ENCODE results near the gene RIC3.
"Not testable (repeated sequence)": the region's sequence is repeated elsewhere in the genome, so short reads cannot be mapped to it uniquely, and the experiment has no call there.

RIC3 gene

DNA sequence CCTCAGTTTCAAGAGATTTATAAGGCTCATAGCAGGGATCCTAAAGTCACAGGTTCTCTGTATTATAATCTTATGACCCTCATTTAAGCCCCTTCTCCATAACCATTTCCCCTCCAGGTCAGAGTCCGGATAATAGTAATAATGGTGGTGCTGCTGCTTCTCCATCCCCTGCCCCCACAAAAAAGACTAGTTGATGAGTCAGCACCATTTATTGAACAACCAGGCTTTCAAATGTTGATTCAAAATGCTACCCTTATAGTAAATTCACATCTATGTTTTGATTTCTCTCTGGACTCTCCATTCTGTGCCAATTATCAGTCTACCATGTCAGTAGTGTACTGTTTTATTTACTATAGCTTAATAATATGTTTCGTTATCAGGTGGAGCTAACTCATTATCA is 17.6 kb upstream of the RIC3 start:
- DNase-seq: no peak

- no peak for DNase-seq
These were observed 14.3 kb upstream of the RIC3 start for GRCh38 chr11:8183111-8183510.

DNA sequence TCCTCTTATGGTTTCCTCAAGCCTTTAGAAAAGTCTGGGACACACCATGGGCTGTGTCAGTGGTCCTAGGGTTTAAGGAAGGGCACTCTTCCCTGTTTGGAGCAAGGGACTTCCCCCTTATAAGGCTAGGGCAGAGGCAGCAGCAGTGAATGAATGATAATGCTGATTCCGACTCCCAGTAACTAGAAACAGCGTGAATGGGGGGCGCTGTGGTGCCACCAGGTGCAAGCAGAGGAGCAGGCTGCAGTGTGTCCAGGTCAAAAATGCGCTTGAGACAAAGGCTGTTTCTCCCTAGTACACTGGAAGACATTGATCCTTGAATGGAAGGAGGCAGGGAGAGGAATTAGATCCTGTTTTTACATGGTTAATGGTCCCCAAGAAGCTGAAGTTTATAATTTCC is 11.6 kb upstream of the RIC3 start:
- DNase-seq: no peak

DNA sequence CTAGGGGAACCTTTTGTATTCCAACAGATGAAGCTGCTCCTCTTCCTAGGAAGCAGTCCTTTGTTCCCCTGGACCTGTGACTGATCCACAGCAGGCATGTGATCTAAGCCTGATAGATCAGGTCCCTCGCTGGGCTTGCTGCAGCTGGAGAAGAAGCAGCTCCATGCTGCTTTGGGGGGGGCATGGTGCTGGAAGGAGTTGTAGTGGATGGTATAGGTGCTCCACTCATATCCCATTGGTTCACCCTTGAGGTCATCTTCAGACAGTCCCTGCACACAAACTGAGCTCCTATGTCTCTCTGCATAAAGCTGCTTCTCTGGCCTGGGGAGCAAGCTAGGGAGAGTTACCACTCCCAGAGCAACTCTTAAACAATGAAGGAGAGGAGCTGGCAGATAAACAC is 9.5 kb upstream of the RIC3 start:
- no peak for DNase-seq

DNA sequence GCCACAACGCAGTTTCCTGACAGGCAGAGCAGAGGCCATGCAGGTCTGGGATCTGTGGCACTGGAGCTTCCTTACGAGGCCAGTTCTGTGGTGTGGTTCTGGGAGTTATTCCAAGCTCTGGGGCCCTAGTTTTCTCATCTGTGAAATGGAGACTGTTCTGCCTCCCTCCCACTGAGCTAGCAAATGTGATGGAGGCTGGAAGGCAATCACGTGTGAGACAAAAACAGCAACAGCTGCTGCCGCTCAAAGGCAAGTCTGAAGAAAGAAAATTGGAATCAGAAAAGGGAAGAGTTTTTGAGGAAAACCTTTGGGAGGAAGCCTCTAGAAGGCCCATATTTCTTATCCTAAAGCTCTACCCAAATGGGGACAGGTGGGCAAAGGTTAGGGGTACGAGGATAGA is 8.3 kb upstream of the RIC3 start:
- DNase-seq: no peak

- no peak for DNase-seq
These were observed 1.0 kb downstream of the RIC3 start for GRCh38 chr11:8167796-8168195.

GRCh38 chr11:8164746-8165145 is 4.1 kb downstream of the RIC3 start:
- DNase-seq: no peak

GRCh38 chr11:8161627-8162304 is 7.1 kb downstream of the RIC3 start:
- not testable (repeated sequence) for DNase-seq

DNA sequence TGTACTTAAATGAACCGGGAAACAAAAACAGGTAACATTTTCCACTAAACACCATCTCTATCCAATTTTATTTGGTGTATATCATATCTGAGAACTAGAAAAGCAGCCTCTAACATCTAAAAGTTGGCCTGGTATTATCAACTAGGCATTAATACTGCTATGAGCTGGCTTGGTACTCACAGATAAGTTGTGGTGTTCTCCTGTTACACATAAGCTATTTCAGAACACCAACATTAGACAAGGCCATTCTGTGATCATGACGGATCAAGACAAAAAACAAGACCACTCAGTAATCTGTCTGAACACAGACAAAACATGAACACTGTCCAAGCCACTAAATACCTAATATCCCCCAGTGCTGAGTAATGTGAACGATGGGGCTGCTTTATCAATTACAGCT is 11.9 kb downstream of the RIC3 start:
- DNase-seq: no peak

- no peak for DNase-seq
These were observed 19.1 kb downstream of the RIC3 start for GRCh38 chr11:8149726-8150125.

DNA sequence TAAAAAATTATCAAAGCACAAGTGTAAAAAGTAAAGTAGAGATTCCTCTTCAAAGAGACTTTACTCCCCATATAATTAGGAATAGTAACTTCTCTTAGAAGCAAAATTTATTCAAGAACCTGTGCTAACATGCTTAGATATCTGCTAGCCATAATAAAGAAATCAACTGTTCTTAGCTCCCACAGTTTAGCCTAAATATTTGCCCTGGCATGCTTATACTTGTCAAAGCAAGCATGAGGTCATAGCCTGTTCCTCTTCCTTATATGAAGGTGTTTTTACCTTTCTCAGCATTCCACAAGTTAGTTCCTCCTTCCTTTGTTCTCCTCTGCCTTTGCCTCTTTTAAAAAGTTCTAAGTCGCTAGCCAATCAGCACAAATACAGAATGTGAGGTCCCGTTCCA is 30.3 kb downstream of the RIC3 start:
- no peak for DNase-seq

DNA sequence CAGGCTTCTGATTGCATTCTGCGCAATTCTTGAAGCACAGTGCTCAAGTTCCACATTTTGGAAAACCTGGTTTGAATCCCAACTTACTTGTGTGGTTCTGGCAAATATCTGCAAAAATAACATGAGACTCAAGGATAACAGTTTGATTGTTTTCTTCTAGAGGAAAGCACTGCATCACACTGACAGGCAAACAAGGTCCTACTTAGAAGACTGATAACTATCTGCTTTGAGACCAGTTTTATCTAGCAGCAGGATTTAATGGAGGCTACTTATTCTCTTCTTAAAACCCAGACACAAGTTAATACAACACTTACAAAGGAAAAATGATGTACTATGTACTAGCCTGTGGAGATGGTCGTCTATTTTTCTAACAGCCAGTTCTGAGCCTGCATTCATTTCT is 41.4 kb downstream of the RIC3 start:
- DNase-seq: no peak

DNA sequence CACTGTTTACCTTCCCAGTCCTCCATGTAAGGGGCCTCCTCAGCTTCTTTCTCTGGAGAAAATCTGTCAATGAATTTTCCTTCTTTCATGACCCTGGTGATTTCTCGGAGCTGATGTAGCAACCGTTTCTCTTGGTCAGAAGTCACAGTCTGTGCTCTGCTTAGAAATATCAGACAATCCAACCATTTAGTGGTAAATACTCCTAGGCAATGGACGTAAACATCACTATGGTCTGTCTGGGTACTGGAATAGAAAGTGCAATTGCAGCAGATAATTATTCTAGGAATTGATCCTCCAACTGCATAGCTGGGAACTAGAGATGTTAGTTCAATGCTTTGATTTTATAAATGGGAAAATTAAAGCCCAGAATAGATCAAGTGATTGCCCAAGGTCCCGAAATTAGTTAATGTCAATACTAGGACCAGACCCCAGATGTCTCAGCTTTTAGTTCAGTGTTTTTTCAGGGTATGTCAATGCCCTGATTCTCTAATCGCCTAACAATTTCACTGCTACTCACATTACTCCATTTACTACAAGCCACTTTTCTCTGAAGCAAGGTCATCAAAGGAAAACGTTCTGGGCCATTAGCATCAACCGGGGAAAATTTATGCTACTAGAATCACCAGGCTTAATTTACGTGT is 42.1 kb downstream of the RIC3 start:
- DNase-seq: no peak

- no peak for DNase-seq
These were observed 46.6 kb downstream of the RIC3 start for GRCh38 chr11:8122173-8122764.

- DNase-seq: no peak
These were observed 57.2 kb downstream of the RIC3 start for GRCh38 chr11:8111636-8112035.

GRCh38 chr11:8110396-8110795 is 58.4 kb downstream of the RIC3 start:
- DNase-seq: no peak

- no peak for DNase-seq
These were observed 59.1 kb downstream of the RIC3 start for GRCh38 chr11:8109675-8110074.

DNA sequence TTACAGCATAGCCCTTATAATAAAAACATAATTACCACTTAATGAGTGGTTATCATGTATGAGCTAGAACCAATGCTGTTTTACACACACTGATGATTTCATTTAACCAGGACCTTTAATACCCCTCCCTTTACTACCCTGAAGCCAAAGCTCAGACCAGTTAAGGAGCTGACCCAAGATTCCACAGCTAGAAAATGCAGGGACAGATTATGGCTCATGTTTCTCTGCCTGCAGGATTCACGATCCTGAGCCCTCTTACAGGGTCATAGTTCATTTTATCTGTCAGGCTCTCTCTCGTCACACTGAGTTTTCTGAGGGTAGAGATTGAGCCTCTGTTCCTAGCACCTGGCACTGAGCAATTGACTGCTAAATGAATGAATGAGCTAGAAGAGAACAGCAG is 60.4 kb downstream of the RIC3 start:
- no peak for DNase-seq

- DNase-seq: no peak
These were observed 61.2 kb downstream of the RIC3 start for GRCh38 chr11:8107642-8108041.

- no peak for DNase-seq
These were observed 62.1 kb downstream of the RIC3 start for GRCh38 chr11:8106679-8107078.

- no peak for DNase-seq
These were observed 63.2 kb downstream of the RIC3 start for GRCh38 chr11:8105666-8106065.

DNA sequence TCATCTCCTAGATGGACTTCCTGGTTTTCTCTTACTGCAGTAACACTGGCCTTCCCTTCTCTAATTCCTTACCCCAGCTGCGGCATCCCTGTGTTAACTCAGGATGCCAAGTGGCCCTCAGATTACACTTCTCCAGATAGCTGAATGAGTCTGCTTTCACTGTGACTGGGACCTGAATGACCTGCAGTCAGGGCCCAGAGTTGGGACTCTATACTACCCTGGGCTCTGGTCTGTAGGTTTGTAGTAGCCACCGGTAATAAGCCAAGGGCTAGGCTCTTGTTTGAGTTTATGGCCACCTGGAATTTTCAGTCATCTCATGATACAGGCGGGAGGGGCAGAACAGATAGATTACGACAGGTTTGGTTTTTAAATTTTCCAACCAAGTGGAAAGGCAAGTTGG is 63.7 kb downstream of the RIC3 start:
- DNase-seq: no peak

- DNase-seq: no peak
These were observed 64.9 kb downstream of the RIC3 start for GRCh38 chr11:8103909-8104308.

DNA sequence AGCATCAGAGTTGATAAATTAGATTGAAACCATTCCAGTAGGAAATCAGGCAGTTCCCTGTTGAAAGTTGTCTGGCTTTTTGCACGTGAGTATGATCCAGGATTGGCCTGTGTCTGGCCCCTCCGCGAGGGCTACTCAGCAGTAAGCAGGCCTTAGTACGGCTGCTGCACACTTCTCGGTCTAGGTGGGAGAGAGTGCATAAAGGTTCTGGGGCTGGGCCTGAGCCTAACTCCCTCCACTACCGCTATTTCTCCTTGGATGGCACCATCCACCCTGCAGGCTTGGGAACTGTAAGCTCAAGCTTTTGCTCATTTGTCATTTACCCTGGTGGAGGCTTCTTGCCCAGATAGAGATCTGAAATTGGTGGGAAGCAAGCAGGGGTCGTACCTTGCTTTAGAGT is 65.9 kb downstream of the RIC3 start:
- no peak for DNase-seq

Measured in stimulated activated CD4-positive, alpha-beta T cell treated with anti-CD3 and anti-CD28 coated beads, Interleukin-1b, Interleukin-23, amount 100 ng/mL, for 48 hours (primary cell).